H1 (cell line): ENCODE data around the gene PLXNA4. TPM values are rescaled to one million over a fixed set of nuclear protein-coding genes. Genes with fewer than 3 reads are reported as not detected.

Experiments
- ASH2L ChIP-seq: fragments of 200-600, 300-600 bp; sonication (generic); IDR thresholded peaks from one replicate; pipeline ENCODE4 v1.7.1; 2017; ENCODE audit warnings: low read length
- EZH2 ChIP-seq: fragments of 200-600 bp; sonication (generic); IDR thresholded peaks from 2 replicates; pipeline ENCODE4 v1.7.1; 2012; ENCODE audit warnings: low read depth, mild to moderate bottlenecking, moderate library complexity, low read length, inconsistent platforms; ENCODE audit not compliant: severe bottlenecking
- FOSL1 ChIP-seq: IDR thresholded peaks from 2 replicates; pipeline ENCODE4 v1.6.1; 2011; ENCODE audit warnings: mild to moderate bottlenecking, low read depth, low read length, moderate library complexity; ENCODE audit not compliant: insufficient read depth
- JUND ChIP-seq: IDR thresholded peaks from 2 replicates; pipeline ENCODE4 v1.6.1; 2011; ENCODE audit warnings: mild to moderate bottlenecking, improper control_type of control experiment, low read length
- KDM5A ChIP-seq: fragments of 200-600 bp; IDR thresholded peaks from 2 replicates; pipeline ENCODE4 v1.7.1; 2012; ENCODE audit warnings: mild to moderate bottlenecking, low read length, inconsistent platforms, mixed read lengths
- NANOG ChIP-seq: IDR thresholded peaks from 2 replicates; pipeline ENCODE4 v1.6.1; 2011; ENCODE audit warnings: low read length, low read depth, mild to moderate bottlenecking, inconsistent platforms; ENCODE audit not compliant: insufficient read depth, poor library complexity, severe bottlenecking
- NRF1 ChIP-seq: IDR thresholded peaks from 2 replicates; pipeline ENCODE4 v1.6.1; 2011; ENCODE audit warnings: mild to moderate bottlenecking, low read depth, low read length, improper control_type of control experiment
- POLR2AphosphoS5 ChIP-seq: IDR thresholded peaks from 2 replicates; pipeline ENCODE4 v1.6.1; 2011; ENCODE audit warnings: low read depth, low read length
- SIX5 ChIP-seq: IDR thresholded peaks from 2 replicates; pipeline ENCODE4 v1.6.1; 2011; ENCODE audit warnings: mild to moderate bottlenecking, low read depth, low read length
- SRF ChIP-seq: IDR thresholded peaks from 2 replicates; pipeline ENCODE4 v1.6.1; 2011; ENCODE audit warnings: mild to moderate bottlenecking, low read depth, low read length, moderate library complexity
- YY1 ChIP-seq: IDR thresholded peaks from 2 replicates; pipeline ENCODE4 v1.6.1; 2011; ENCODE audit warnings: low read depth, mild to moderate bottlenecking, low read length
- polyA plus RNA-seq, 7 experiments: library from polyadenylated mRNA; depleted of rRNA in 3 of 7; stranded (reverse) in 5 of 7; unstranded in 2 of 7; fragments of >200 nt in 5 of 7; fragments of 200-250 nt in 2 of 7; gene quantifications; 1 replicate in 5 of 7; 2 replicates in 1 of 7; 4 replicates in 1 of 7; pipeline versions ENCODE4 v1.2.1 to v1.2.3, GENCODE V29; 2011 to 2013; ENCODE audit warnings: missing spikeins in 2 of 7, mixed read lengths in 2 of 7
- total RNA-seq: library from RNA; stranded (reverse); fragmentation: NEBNext Ultra II Directional; extraction: Animal tissue kit (Norgen Biotek cat#: 25700); gene quantifications from 2 replicates; pipeline ENCODE4 v1.2.1, GENCODE V29; 2021

PLXNA4 gene
- total and polyA plus RNA-seq, 2 of the 8 experiments (the other 6 are each of a cell fraction or from before 2014, with no cell fraction given): 0.76 to 0.79 TPM

- no peak for TF ChIP-seq NANOG
- no peak for TF ChIP-seq YY1
- TF ChIP-seq ASH2L: no peak
- TF ChIP-seq JUND: no peak
- TF ChIP-seq SIX5: no peak
- TF ChIP-seq NRF1: no peak
- TF ChIP-seq FOSL1: no peak
- no peak for TF ChIP-seq KDM5A
- no peak for TF ChIP-seq POLR2AphosphoS5
- no peak for TF ChIP-seq EZH2
- no peak for TF ChIP-seq SRF
- TF ChIP-seq, all 59 proteins: peak for 0
Measured at GRCh38 chr7:132154695-132155471, 421.4 kb downstream of the PLXNA4 start (continued).
